Tibial nerve (tissue), 4 donors: ENCODE results near the gene PPP6R2.

Experiments
- EP300 ChIP-seq, 2 donors: sonication (generic); formaldehyde crosslinking; IDR thresholded peaks; one replicate each; pipeline ENCODE4 v1.6.1; 2017; ENCODE audit warnings: antibody characterized with exemption in 2 of 2, mild to moderate bottlenecking in 1 of 2
- POLR2A ChIP-seq, 2 donors: fragments of 450-650 bp; IDR thresholded peaks; one replicate each; pipeline ENCODE4 v1.6.1; 2017; ENCODE audit warnings: antibody characterized with exemption in 2 of 2, mild to moderate bottlenecking in 2 of 2, moderate library complexity in 2 of 2
- TF ChIP-seq, protein P1 (sequence below), 5 experiments: fragments of 200-600 bp in 3 of 5; fragments of 450-650 bp in 2 of 5; sonication (generic) in 3 of 5; IDR thresholded peaks; one replicate each; pipeline ENCODE4 v1.5.1; 2016 to 2019; ENCODE audit warnings: antibody characterized with exemption in 5 of 5, mild to moderate bottlenecking in 3 of 5, moderate library complexity in 2 of 5

DNA sequence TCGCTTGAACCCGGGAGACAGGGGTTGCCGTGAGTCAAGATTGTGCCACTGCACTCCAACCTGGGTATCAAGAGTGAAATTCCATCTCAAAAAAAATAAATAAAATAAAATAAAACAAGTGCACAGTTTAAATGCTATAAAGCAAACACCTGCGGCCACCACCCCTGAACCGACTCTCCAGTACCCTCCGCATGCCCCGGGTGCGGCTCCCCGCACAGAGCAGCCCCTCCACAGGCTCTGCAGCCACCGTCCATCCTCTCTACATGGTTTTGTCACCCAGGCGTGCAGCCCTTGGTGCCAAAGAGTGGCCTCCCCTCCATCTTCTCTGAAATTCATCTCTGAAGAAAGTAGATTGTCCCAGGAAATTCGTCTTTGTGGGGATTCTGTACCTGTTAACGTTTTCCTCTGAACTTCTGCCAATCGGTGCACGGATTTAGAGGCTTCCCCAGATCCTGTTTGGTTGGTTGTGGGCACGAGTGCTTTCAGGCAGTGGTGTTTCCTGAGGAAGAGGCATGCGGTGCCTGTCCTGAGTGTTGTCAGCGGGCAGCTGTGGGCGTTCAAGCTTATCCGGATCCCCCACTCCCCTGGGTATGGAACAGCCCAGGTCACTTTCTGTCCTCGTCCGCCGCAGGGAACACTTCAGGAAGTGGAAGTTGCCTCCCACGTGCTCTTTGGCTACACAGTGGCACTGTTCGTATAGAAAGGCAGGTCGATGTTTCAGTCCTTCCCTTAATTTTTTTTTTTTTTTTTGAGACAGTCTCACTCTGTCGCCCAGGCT is 147.6 kb downstream of the PPP6R2 start:
- TF ChIP-seq, protein P1, sequence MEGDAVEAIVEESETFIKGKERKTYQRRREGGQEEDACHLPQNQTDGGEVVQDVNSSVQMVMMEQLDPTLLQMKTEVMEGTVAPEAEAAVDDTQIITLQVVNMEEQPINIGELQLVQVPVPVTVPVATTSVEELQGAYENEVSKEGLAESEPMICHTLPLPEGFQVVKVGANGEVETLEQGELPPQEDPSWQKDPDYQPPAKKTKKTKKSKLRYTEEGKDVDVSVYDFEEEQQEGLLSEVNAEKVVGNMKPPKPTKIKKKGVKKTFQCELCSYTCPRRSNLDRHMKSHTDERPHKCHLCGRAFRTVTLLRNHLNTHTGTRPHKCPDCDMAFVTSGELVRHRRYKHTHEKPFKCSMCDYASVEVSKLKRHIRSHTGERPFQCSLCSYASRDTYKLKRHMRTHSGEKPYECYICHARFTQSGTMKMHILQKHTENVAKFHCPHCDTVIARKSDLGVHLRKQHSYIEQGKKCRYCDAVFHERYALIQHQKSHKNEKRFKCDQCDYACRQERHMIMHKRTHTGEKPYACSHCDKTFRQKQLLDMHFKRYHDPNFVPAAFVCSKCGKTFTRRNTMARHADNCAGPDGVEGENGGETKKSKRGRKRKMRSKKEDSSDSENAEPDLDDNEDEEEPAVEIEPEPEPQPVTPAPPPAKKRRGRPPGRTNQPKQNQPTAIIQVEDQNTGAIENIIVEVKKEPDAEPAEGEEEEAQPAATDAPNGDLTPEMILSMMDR (IDR thresholded peaks at IDR 0.05): no peak
- no peak for TF ChIP-seq EP300 (IDR thresholded peaks at IDR 0.05)
- TF ChIP-seq POLR2A (IDR thresholded peaks at IDR 0.05): no peak
